Suppressor macrophage treated with lipopolysaccharide for 4 hours (primary cell): ENCODE measurements around the gene GLRA2.

Experiments
- DNase-seq: peaks from one replicate; pipeline ENCODE4 v3.0.0-alpha.2; 2020

The GLRA2 gene

GRCh38 chrX:14712096-14712495 is 182.8 kb downstream of the GLRA2 start:
- no peak for DNase-seq

- no peak for DNase-seq
Measured at GRCh38 chrX:14717949-14718348, 188.6 kb downstream of the GLRA2 start.

DNA sequence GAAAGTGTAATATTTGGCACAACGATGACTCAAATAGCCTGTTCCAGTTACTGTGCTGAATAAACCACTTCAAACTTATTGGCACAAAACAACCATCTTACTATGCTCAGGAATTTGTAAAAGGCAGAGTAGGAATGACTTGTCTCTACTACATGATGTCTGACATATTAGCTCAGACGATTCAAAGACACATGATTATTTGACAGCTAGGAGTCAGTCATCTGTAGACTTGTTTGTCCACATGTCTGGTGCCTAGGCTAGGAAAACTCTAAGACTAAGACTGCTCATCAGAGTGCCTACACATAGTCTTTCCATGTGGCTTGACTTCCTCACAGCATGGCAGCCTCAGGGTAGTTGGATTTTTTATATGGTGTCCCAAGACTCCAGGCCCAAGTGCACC is 189.1 kb downstream of the GLRA2 start:
- no peak for DNase-seq

GRCh38 chrX:14729058-14729457 is 199.7 kb downstream of the GLRA2 start:
- DNase-seq, result no peak

DNA sequence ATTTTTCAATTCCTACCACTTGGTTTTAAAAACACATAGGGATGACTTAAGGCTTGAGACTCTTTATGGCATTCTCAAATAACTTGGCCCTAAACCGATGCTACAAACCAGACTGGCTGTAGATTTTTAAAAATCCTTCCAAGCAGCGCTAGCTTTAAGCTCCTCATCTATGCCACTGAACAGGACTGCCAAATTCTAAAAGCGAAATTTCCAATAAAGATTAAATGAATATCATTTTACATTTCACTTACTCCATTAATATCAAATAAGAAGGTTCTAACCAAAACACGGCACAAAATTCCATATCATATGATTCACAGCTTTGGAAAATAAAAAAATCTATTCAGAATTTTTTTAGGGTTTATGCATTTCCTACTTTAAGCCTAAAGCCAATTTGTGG is 209.3 kb downstream of the GLRA2 start:
- no peak for DNase-seq

- no peak for DNase-seq
Measured at GRCh38 chrX:14753441-14753840, 224.1 kb downstream of the GLRA2 start.

DNA sequence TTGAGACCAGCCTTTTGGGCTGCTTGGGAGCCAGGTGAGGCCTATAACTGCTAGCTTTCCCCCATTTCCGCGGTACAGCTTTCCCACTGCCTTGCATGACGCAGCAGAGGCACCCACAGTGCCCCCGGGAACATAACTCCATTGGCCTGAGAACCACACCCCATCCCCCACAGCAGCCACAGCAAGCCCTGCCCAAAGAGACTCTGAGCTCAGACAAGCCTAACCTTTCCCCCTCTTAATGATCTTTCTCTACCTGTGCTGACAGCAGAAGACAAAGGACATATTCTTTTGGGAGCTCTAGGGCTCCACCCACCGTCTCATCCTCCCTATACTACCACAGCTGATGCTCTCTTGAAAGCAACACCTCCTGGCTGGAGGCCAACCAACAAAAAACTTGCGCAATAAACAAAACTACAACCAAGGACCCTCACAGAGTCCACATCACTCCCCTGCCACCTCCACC is 228.7 kb downstream of the GLRA2 start:
- DNase-seq, result no peak

DNA sequence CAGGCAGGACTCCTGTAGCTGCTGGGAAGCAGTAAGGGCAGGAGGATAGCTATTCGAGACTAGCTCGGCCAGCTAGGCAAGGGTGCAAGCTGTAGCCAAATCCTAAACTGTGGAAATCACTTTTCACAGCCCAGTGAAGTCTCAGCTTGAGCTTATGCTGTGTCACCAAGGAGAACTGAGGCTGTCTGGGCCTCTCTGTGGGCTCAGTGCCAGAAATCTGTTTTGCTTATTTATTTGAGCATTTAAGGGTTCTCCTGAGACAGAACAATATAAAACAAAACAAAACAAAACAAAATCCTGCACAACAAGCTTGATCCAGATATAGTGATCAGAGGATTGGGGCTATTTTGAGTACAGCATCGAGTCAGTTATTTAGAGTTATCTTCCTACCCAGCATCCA is 246.1 kb downstream of the GLRA2 start:
- DNase-seq, result no peak

DNA sequence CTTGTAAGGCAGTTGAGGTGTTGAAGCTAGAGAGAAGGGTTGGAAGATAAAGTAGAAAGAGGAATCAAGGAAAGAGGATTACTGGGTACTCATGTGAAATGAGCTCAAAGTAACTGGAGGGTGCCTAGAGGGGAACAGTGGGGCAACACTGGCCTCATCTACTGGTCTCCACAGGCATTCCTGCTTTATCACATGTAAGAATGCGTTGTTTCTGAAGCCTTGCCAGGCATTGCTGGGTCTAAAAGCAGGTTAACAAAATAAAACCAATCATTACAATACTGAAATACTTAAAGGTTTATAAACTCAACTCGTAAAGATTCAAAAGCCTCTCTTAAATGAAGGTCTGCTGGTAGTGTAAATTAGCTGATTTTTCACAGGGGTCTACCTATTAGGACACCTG is 247.6 kb downstream of the GLRA2 start:
- no peak for DNase-seq

DNA sequence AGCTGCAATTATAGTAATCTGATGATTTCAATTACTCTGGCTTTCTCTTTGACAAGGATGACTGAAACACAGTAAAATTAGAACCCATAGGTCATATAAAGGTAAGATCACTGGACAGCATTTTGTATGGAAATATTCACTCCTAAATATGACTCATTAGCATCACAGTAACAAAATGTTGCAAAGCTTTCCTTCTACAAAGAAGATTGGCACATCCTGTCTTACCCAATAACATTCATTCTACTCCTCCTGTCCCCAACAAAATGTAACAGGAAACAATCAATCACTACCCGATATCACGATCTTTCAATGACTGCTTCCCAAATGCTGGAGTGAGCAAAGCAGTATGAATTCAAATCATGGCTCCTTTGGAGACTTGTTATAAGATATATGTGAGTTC is 248.2 kb downstream of the GLRA2 start:
- no peak for DNase-seq

DNA sequence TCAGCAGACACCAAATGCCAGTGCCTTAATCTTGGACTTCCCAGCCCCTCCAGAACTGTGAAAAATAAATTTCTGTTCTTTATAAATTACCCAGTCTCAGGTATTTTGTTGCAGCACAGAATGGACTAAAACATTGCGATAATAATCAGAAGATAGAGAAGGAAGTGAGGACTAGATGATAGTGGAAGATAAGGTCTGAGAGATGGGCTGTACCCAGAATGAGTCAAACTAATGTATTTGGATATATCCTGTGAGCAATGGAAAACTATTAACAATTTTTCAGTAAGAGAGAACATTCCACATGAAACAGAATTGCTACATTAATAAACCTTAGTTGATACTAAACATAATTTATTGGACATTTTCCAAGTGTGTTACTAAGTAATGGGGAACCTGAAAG is 250.2 kb downstream of the GLRA2 start:
- no peak for DNase-seq
